Osteoblast (primary cell): ENCODE results near the gene SMG7. TPM values are rescaled to one million over a fixed set of nuclear protein-coding genes. Genes with fewer than 3 reads are reported as not detected.

ENCODE experiments used
- DNase-seq: peaks from one replicate; pipeline ENCODE4 v3.0.0; 2011; ENCODE audit warnings: low spot score, mixed read lengths; ENCODE audit not compliant: insufficient read length; ENCODE audit errors: missing footprints
- H2AFZ ChIP-seq: 2 replicates; pipeline ENCODE4 v1.6.0; 2011; ENCODE audit warnings: mild to moderate bottlenecking, low read length
- H3K27ac ChIP-seq: 2 replicates; pipeline ENCODE4 v1.5.1; 2011; ENCODE audit warnings: mild to moderate bottlenecking, low read depth, low read length, moderate library complexity
- H3K27me3 ChIP-seq: 2 replicates; pipeline ENCODE4 v1.6.0; 2012; ENCODE audit warnings: mild to moderate bottlenecking, control low read depth, inconsistent platforms, low read length, moderate library complexity; ENCODE audit not compliant: insufficient read depth
- H3K36me3 ChIP-seq: 2 replicates; pipeline ENCODE4 v1.5.1; 2011; ENCODE audit warnings: mild to moderate bottlenecking, low read length, control low read depth, moderate library complexity; ENCODE audit not compliant: insufficient read depth
- H3K4me1 ChIP-seq: 2 replicates; pipeline ENCODE4 v1.5.1; 2011; ENCODE audit warnings: mild to moderate bottlenecking, low read length, control low read depth, moderate library complexity; ENCODE audit not compliant: insufficient read depth
- H3K4me2 ChIP-seq: 2 replicates; pipeline ENCODE4 v1.6.0; 2011; ENCODE audit warnings: mild to moderate bottlenecking, low read length; ENCODE audit not compliant: insufficient read depth
- H3K4me3 ChIP-seq: fragments of 200-600 bp; sonication (generic); 3 replicates; pipeline ENCODE4 v1.5.1; 2012; ENCODE audit warnings: mild to moderate bottlenecking, low read length, inconsistent platforms; ENCODE audit not compliant: insufficient read depth
- H3K79me2 ChIP-seq: 2 replicates; pipeline ENCODE4 v1.6.0; 2012; ENCODE audit warnings: mild to moderate bottlenecking, low read length, control low read depth, inconsistent platforms; ENCODE audit not compliant: insufficient read depth
- H3K9me3 ChIP-seq: 2 replicates; pipeline ENCODE4 v1.5.1; 2011; ENCODE audit warnings: low read depth, low read length, control low read depth
- H4K20me1 ChIP-seq: 2 replicates; pipeline ENCODE4 v1.6.0; 2012; ENCODE audit warnings: mild to moderate bottlenecking, low read length, control low read depth; ENCODE audit not compliant: insufficient read depth
- CTCF ChIP-seq: IDR thresholded peaks from 2 replicates; pipeline ENCODE4 v1.5.1; 2011; ENCODE audit warnings: mild to moderate bottlenecking, low read depth, low read length, moderate library complexity; ENCODE audit errors: extremely low read depth
- total RNA-seq: library from RNA; depleted of rRNA; stranded (reverse); fragments of >200 nt; gene quantifications from 2 replicates; pipeline ENCODE4 v1.2.3, GENCODE V29; 2012

The SMG7 gene
- total RNA-seq, 1 donor, result 25.0 TPM

GRCh38 chr1:183516725-183517124 is 44.4 kb downstream of the SMG7 start:
- H3K79me2 ChIP-seq, result peaks cover 14% of the 10 kb centered on the region
- no peak for TF ChIP-seq CTCF
- H3K9me3 ChIP-seq, result no peaks in the 10 kb centered on the region
- H3K36me3 ChIP-seq, result peaks cover 12% of the 10 kb centered on the region
- H3K4me2 ChIP-seq, result no peak overlapping the region
- peaks cover 3% of the 10 kb centered on the region for H4K20me1 ChIP-seq
- no peak overlapping the region for H3K4me3 ChIP-seq
- no peak overlapping the region for H2AFZ ChIP-seq
- H3K4me1 ChIP-seq, result peaks cover 28% of the 10 kb centered on the region
- H3K27ac ChIP-seq, result no peak overlapping the region
- DNase-seq, result no peak
- no peaks in the 10 kb centered on the region for H3K27me3 ChIP-seq

- H2AFZ ChIP-seq, result no peak overlapping the region
- no peak overlapping the region for H3K4me2 ChIP-seq
- no peak for TF ChIP-seq CTCF
- H3K27ac ChIP-seq, result no peak overlapping the region
- H3K79me2 ChIP-seq, result peaks cover 8% of the 10 kb centered on the region
- H3K36me3 ChIP-seq, result peaks cover 12% of the 10 kb centered on the region
- H3K4me3 ChIP-seq, result no peak overlapping the region
- no peaks in the 10 kb centered on the region for H4K20me1 ChIP-seq
- H3K27me3 ChIP-seq, result no peaks in the 10 kb centered on the region
- H3K9me3 ChIP-seq, result no peaks in the 10 kb centered on the region
- H3K4me1 ChIP-seq, result peaks cover 28% of the 10 kb centered on the region
- DNase-seq, result no peak
Observed at GRCh38 chr1:183517401-183517800, 45.1 kb downstream of the SMG7 start.

- H3K27me3 ChIP-seq, result no peaks in the 10 kb centered on the region
- H3K4me3 ChIP-seq, result no peak overlapping the region
- H3K79me2 ChIP-seq, result peaks cover 9% of the 10 kb centered on the region
- no peaks in the 10 kb centered on the region for H3K9me3 ChIP-seq
- H4K20me1 ChIP-seq, result no peaks in the 10 kb centered on the region
- no peak for DNase-seq
- H3K4me1 ChIP-seq, result peaks cover 15% of the 10 kb centered on the region
- H3K4me2 ChIP-seq, result no peak overlapping the region
- no peak overlapping the region for H3K27ac ChIP-seq
- H2AFZ ChIP-seq, result no peak overlapping the region
- peaks cover 12% of the 10 kb centered on the region for H3K36me3 ChIP-seq
- no peak for TF ChIP-seq CTCF
Observed at GRCh38 chr1:183520379-183520778, 48.1 kb downstream of the SMG7 start.

- Histone ChIP-seq H2AFZ (no peak overlapping the region), H3K4me1 (peaks cover 10% of the 10 kb centered on the region), H3K27me3 (no peaks in the 10 kb centered on the region), H3K9me3 (no peaks in the 10 kb centered on the region), H3K27ac (no peak overlapping the region), H3K79me2 (peaks cover 6% of the 10 kb centered on the region), H4K20me1 (no peaks in the 10 kb centered on the region), H3K4me2 (no peak overlapping the region), H3K36me3 (peaks cover 19% of the 10 kb centered on the region), H3K4me3 (no peak overlapping the region)
- DNase-seq, result no peak
- no peak for TF ChIP-seq CTCF
Observed at GRCh38 chr1:183522104-183522503, 49.8 kb downstream of the SMG7 start.
